ENCODE measurements around the gene EFHC2. TPM values are rescaled to one million over a fixed set of nuclear protein-coding genes. Genes with fewer than 3 reads are reported as not detected.

The EFHC2 gene
- total and polyA plus RNA-seq, 2 of the 8 experiments (the other 6 are each of a cell fraction or from before 2014, with no cell fraction given) = 1.8 to 3.4 TPM

DNA sequence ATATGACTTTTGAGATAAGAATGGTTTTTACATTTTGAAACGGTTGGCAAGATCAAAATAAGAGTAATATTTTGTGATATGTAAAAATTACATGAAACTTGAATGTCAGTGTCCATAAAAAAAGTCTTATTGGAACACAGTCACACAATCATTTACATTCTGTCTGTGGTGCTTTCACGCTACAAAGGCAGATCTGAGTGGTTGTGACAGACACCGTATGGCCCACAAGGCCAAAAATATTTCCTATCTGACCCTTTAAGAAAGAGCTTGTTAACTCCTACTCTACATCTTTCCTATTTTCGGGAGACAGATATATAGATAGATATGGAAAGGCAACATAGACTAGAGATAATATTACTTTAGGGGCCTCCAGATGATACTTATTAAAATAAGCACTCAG, 101.9 kb downstream of the EFHC2 start:
- Histone ChIP-seq H4K8ac (ENCODE audit: extremely low read depth, insufficient read depth, low read length) (no peak overlapping the region), H2AFZ (ENCODE audit: low read length) (no peak overlapping the region), H3K79me1 (ENCODE audit: low read depth, low read length) (no peaks in the 10 kb centered on the region), H3K9ac (replicated peaks in 1 of 4; ENCODE audit: extremely low read depth in 1 of 4, low read depth in 3 of 4, low read length in 3 of 4) (no peak overlapping the region), H4K5ac (ENCODE audit: insufficient read length, low read depth, low read length) (no peak overlapping the region), H3K27ac (ENCODE audit: low read depth, low read length) (no peak overlapping the region), H3K56ac (replicated peaks; ENCODE audit: insufficient read length, low read depth, low read length) (no peak overlapping the region), H3K14ac (ENCODE audit: insufficient read length) (no peak overlapping the region), H3K27me3 (replicated peaks in 1 of 4; ENCODE audit: control insufficient read depth in 3 of 4, extremely low read depth in 1 of 4, insufficient read depth in 3 of 4, low read length in 3 of 4) (no peaks in the 10 kb centered on the region), H3K9me3 (ENCODE audit: insufficient read depth in 2 of 2, low read depth in 1 of 2, low read length in 1 of 2) (no peaks in the 10 kb centered on the region), H3K36me3 (ENCODE audit: control insufficient read depth in 2 of 4, insufficient read depth in 4 of 4, low read length in 3 of 4) (no peaks in the 10 kb centered on the region), H2BK12ac (ENCODE audit: low read depth, low read length) (no peak overlapping the region), H3K4me1 (replicated peaks in 1 of 4; ENCODE audit: control insufficient read depth in 3 of 4, insufficient read depth in 4 of 4, low read length in 3 of 4) (no peaks in the 10 kb centered on the region; a peak in 1 of 7 replicates), H3K4me2 (ENCODE audit: insufficient read depth in 1 of 2, low read depth in 2 of 2, low read length in 2 of 2) (no peak overlapping the region), H2AK5ac (ENCODE audit: low read depth, low read length) (no peak overlapping the region), H2BK5ac (ENCODE audit: low read depth, low read length) (no peak overlapping the region), H3K18ac (ENCODE audit: extremely low read depth, low read length) (no peak overlapping the region), H4K91ac (replicated peaks; ENCODE audit: insufficient read length, low read length) (no peak overlapping the region), H3K4me3 (ENCODE audit: extremely low read depth in 1 of 4, insufficient read depth in 2 of 4, low read depth in 3 of 4, low read length in 4 of 4) (no peak overlapping the region), H2BK20ac (ENCODE audit: low read length) (no peak overlapping the region), H2BK120ac (replicated peaks; ENCODE audit: low read depth, low read length) (no peak overlapping the region), H4K20me1 (replicated peaks in 1 of 2; ENCODE audit: control insufficient read depth in 1 of 2, insufficient read depth in 2 of 2, low read length in 2 of 2) (no peaks in the 10 kb centered on the region), H2BK15ac (ENCODE audit: low read length) (no peak overlapping the region), H3K79me2 (ENCODE audit: control insufficient read depth in 1 of 2, insufficient read depth in 2 of 2, low read length in 2 of 2) (no peaks in the 10 kb centered on the region), H3K4ac (replicated peaks; ENCODE audit: insufficient read length, low read depth, low read length) (no peak overlapping the region), H3K23me2 (ENCODE audit: low read depth, low read length) (no peaks in the 10 kb centered on the region), H3K23ac (ENCODE audit: insufficient read length) (no peak overlapping the region)
- ChIA-PET POLR2A (ENCODE audit: partially characterized antibody) (no interaction called here), CTCF (ENCODE audit: partially characterized antibody) (no interaction called here)
- TF ChIP-seq, protein P1, sequence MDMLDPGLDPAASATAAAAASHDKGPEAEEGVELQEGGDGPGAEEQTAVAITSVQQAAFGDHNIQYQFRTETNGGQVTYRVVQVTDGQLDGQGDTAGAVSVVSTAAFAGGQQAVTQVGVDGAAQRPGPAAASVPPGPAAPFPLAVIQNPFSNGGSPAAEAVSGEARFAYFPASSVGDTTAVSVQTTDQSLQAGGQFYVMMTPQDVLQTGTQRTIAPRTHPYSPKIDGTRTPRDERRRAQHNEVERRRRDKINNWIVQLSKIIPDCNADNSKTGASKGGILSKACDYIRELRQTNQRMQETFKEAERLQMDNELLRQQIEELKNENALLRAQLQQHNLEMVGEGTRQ (IDR thresholded peaks at IDR 0.05; ENCODE audit: low read length) = no peak
- no peak for TF ChIP-seq SP2 (IDR thresholded peaks at IDR 0.05; ENCODE audit: low read length)
- WGBS, 2 experiments (ENCODE audit: extremely low coverage in 1 of 2, insufficient coverage in 1 of 2, insufficient read length in 1 of 2, insufficient replicate concordance in 2 of 2, low coverage in 1 of 2, low lambda C conversion rate in 2 of 2, missing lambda C conversion rate in 1 of 2) = 94% methylated on average over 4 of the region's 4 CpGs; no CpG with 5 or more reads in 1 of the 2 experiments
- no peak for FAIRE-seq
- DNase-seq (ENCODE audit: low read depth in 1 of 2, low spot score in 2 of 2) = no peak
